HUES48 (cell line): ENCODE measurements around the gene FEM1B.
A peak's percentile ranks its signal among the peaks of the same experiment; 100 is the strongest.

Experiments used
- H3K27ac ChIP-seq: one replicate; pipeline ENCODE4 v1.7.0; 2013; ENCODE audit warnings: low read depth, low read length, inconsistent platforms
- H3K27me3 ChIP-seq: 2 replicates; pipeline ENCODE4 v1.6.1; 2013; ENCODE audit warnings: mild to moderate bottlenecking, low read length; ENCODE audit not compliant: control insufficient read depth, insufficient read depth
- H3K36me3 ChIP-seq: 2 replicates; pipeline ENCODE4 v1.6.1; 2013; ENCODE audit warnings: low read length; ENCODE audit not compliant: control insufficient read depth, insufficient read depth
- H3K4me1 ChIP-seq: 2 replicates; pipeline ENCODE4 v1.6.1; 2013; ENCODE audit warnings: mild to moderate bottlenecking, low read length; ENCODE audit not compliant: control insufficient read depth, insufficient read depth
- H3K4me3 ChIP-seq: 2 replicates; pipeline ENCODE4 v1.5.1; 2013; ENCODE audit warnings: mild to moderate bottlenecking, low read depth, low read length
- H3K9ac ChIP-seq: 2 replicates; pipeline ENCODE4 v1.6.1; 2013; ENCODE audit warnings: mild to moderate bottlenecking, low read depth, low read length, moderate library complexity
- H3K9me3 ChIP-seq: 2 replicates; pipeline ENCODE4 v1.6.1; 2013; ENCODE audit warnings: low read length; ENCODE audit not compliant: control insufficient read depth, insufficient read depth

The FEM1B gene

GRCh38 chr15:68330901-68331300 lies 53.4 kb downstream of the FEM1B start:
- Histone ChIP-seq H3K4me1 (peaks cover 19% of the 10 kb centered on the region), H3K9me3 (no peaks in the 10 kb centered on the region), H3K36me3 (no peaks in the 10 kb centered on the region), H3K4me3 (0 out of 2 replicates have a peak overlapping the region, but pooled peaks have one; percentile 29), H3K9ac (no peak overlapping the region), H3K27me3 (no peaks in the 10 kb centered on the region), H3K27ac (peak overlapping the region; percentile 87)

DNA sequence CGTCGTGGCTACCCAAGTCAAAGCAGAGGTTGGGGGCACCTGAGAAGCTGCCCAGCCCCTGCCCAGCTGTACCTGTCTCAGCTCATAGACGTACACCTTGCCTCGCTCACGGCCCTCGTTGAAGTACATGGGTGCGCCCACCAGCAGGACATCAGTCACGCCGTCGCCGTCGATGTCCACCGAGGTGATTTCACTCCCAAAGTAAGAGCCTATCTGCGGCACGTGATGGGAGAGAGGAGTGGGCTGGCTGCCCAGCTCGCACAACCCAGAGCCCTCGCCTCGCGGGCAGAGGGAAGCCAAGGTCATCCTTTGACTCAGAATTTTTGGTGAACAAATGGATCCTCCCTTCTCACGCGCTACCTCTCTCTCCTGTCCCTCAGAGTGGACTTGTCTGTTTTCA lies 54.7 kb downstream of the FEM1B start:
- Histone ChIP-seq H3K27me3 (no peaks in the 10 kb centered on the region), H3K9ac (no peak overlapping the region), H3K4me3 (no peak overlapping the region), H3K27ac (no peak overlapping the region), H3K9me3 (no peaks in the 10 kb centered on the region), H3K4me1 (peaks cover 19% of the 10 kb centered on the region), H3K36me3 (no peaks in the 10 kb centered on the region)

- Histone ChIP-seq H3K27me3 (no peaks in the 10 kb centered on the region), H3K36me3 (no peaks in the 10 kb centered on the region), H3K9ac (no peak overlapping the region)
Observed at GRCh38 chr15:68333775-68334470, 56.4 kb downstream of the FEM1B start.

GRCh38 chr15:68334661-68335124 lies 57.1 kb downstream of the FEM1B start:
- Histone ChIP-seq H3K27ac (no peak overlapping the region), H3K9me3 (no peaks in the 10 kb centered on the region), H3K36me3 (no peaks in the 10 kb centered on the region), H3K4me3 (no peak overlapping the region), H3K4me1 (peaks cover 19% of the 10 kb centered on the region), H3K27me3 (no peaks in the 10 kb centered on the region), H3K9ac (no peak overlapping the region)

More at GRCh38 chr15:68333775-68334470, 56.4 kb downstream of the FEM1B start:
- peaks cover 19% of the 10 kb centered on the region for H3K4me1 ChIP-seq
- H3K27ac ChIP-seq = no peak overlapping the region
- H3K9me3 ChIP-seq = no peaks in the 10 kb centered on the region
- H3K4me3 ChIP-seq = no peak overlapping the region

GRCh38 chr15:68335251-68335650 lies 57.7 kb downstream of the FEM1B start:
- no peak overlapping the region for H3K4me3 ChIP-seq
- H3K27me3 ChIP-seq = no peaks in the 10 kb centered on the region
- H3K9ac ChIP-seq = no peak overlapping the region
- H3K4me1 ChIP-seq = peaks cover 14% of the 10 kb centered on the region
- no peaks in the 10 kb centered on the region for H3K36me3 ChIP-seq
- H3K9me3 ChIP-seq = no peaks in the 10 kb centered on the region
- no peak overlapping the region for H3K27ac ChIP-seq

GRCh38 chr15:68335655-68336054 lies 58.1 kb downstream of the FEM1B start:
- peaks cover 10% of the 10 kb centered on the region for H3K4me1 ChIP-seq
- H3K9me3 ChIP-seq = no peaks in the 10 kb centered on the region
- no peaks in the 10 kb centered on the region for H3K36me3 ChIP-seq
- H3K27me3 ChIP-seq = no peaks in the 10 kb centered on the region
- no peak overlapping the region for H3K9ac ChIP-seq
- no peak overlapping the region for H3K27ac ChIP-seq
- H3K4me3 ChIP-seq = no peak overlapping the region

DNA sequence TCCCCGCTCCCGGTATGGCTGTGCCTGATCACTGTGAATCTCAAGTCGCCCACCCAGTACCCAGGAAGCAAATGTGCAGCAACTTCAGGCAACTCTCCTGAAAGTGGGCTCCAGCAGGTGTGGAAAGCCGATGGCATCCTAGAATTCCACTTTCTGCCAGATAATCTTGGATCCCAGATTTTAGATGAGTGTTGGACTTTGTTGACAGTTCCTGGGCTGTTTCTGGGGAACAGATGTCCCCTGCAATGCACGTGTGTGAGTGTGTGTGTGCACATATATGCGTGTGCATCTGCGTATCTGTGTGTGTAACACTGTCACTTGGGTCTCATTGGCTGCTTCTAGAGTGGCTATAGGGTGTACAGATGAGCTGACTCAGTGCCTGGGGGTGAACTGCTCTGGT lies 59.0 kb downstream of the FEM1B start:
- H3K9me3 ChIP-seq = no peaks in the 10 kb centered on the region
- H3K27me3 ChIP-seq = no peaks in the 10 kb centered on the region
- 0 out of 2 replicates have a peak, but pooled peaks cover under 1% of the 10 kb centered on the region for H3K4me1 ChIP-seq
- H3K9ac ChIP-seq = no peak overlapping the region
- no peaks in the 10 kb centered on the region for H3K36me3 ChIP-seq
- H3K27ac ChIP-seq = no peak overlapping the region
- H3K4me3 ChIP-seq = no peak overlapping the region

DNA sequence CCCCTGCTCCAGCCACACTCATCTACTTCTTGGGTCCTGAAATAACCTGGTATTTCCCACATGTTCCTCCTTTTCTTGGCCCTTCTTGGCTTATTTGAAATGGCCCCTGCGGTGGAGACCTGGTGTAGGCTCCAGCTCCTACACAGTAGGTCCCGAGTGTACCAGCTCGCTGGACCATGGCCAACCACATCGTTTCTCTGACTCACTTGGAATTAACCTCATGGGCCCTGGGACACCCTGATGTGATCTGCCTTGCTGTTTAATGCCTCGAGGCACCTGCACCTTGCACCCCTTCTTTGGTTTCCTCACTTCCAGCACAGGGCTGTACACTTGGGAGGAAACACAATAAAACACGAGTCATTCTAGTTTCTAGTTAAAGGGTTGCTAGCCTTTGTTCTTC lies 60.3 kb downstream of the FEM1B start:
- no peaks in the 10 kb centered on the region for H3K9me3 ChIP-seq
- H3K4me3 ChIP-seq = no peak overlapping the region
- H3K27ac ChIP-seq = no peak overlapping the region
- no peaks in the 10 kb centered on the region for H3K4me1 ChIP-seq
- no peak overlapping the region for H3K9ac ChIP-seq
- H3K27me3 ChIP-seq = no peaks in the 10 kb centered on the region
- no peaks in the 10 kb centered on the region for H3K36me3 ChIP-seq

- Histone ChIP-seq H3K9ac (no peak overlapping the region), H3K9me3 (no peaks in the 10 kb centered on the region), H3K36me3 (no peaks in the 10 kb centered on the region), H3K27ac (no peak overlapping the region), H3K4me1 (no peaks in the 10 kb centered on the region), H3K4me3 (no peak overlapping the region), H3K27me3 (no peaks in the 10 kb centered on the region)
Observed at GRCh38 chr15:68339481-68339880, 61.9 kb downstream of the FEM1B start.

GRCh38 chr15:68340726-68341671 lies 63.5 kb downstream of the FEM1B start:
- no peak overlapping the region for H3K4me3 ChIP-seq
- no peaks in the 10 kb centered on the region for H3K36me3 ChIP-seq
- no peaks in the 10 kb centered on the region for H3K4me1 ChIP-seq
- H3K27ac ChIP-seq = no peak overlapping the region
- no peaks in the 10 kb centered on the region for H3K9me3 ChIP-seq
- H3K27me3 ChIP-seq = no peaks in the 10 kb centered on the region
- no peak overlapping the region for H3K9ac ChIP-seq
